GM18519 (cell line): ENCODE data around the gene PCNP.
"Not testable (repeated sequence)": the region's sequence is repeated elsewhere in the genome, so short reads cannot be mapped to it uniquely, and the experiment has no call there.

Experiments
- ATAC-seq: cut with Tn5 transposase; IDR thresholded peaks from one replicate; pipeline ENCODE4 v1.9.1; 2021; ENCODE audit warnings: mild to moderate bottlenecking, moderate library complexity; ENCODE audit not compliant: unreplicated experiment, low FRiP score

Gene PCNP

GRCh38 chr3:101631098-101631796 is 57.3 kb downstream of the PCNP start:
- ATAC-seq: no peak

- not testable (repeated sequence) for ATAC-seq
Measured at GRCh38 chr3:101631959-101632358, 58.0 kb downstream of the PCNP start.

- no peak for ATAC-seq
Measured at GRCh38 chr3:101632586-101632985, 58.6 kb downstream of the PCNP start.

- no peak for ATAC-seq
Measured at GRCh38 chr3:101633186-101633585, 59.2 kb downstream of the PCNP start.

GRCh38 chr3:101634591-101635196 is 60.7 kb downstream of the PCNP start:
- no peak for ATAC-seq

- ATAC-seq: no peak
Measured at GRCh38 chr3:101635345-101635744, 61.4 kb downstream of the PCNP start.

- no peak for ATAC-seq
Measured at GRCh38 chr3:101635954-101636798, 62.2 kb downstream of the PCNP start.

GRCh38 chr3:101637451-101637850 is 63.5 kb downstream of the PCNP start:
- no peak for ATAC-seq

- ATAC-seq: no peak
Measured at GRCh38 chr3:101638261-101638745, 64.3 kb downstream of the PCNP start.

- ATAC-seq: no peak
Measured at GRCh38 chr3:101639280-101639963, 65.4 kb downstream of the PCNP start.

- no peak for ATAC-seq
Measured at GRCh38 chr3:101640256-101640655, 66.3 kb downstream of the PCNP start.

GRCh38 chr3:101641397-101642115 is 67.6 kb downstream of the PCNP start:
- ATAC-seq: not testable (repeated sequence)

GRCh38 chr3:101642441-101642840 is 68.5 kb downstream of the PCNP start:
- ATAC-seq: no peak

- no peak for ATAC-seq
Measured at GRCh38 chr3:101643009-101643844, 69.2 kb downstream of the PCNP start.
